NCI-H69 (cell line): Measurements from ENCODE around the gene RDX.

Experiments
- DNase-seq: peaks from one replicate; lab custom pipeline; 2025; lab: John Stamatoyannopoulos, UW

Gene RDX

DNA sequence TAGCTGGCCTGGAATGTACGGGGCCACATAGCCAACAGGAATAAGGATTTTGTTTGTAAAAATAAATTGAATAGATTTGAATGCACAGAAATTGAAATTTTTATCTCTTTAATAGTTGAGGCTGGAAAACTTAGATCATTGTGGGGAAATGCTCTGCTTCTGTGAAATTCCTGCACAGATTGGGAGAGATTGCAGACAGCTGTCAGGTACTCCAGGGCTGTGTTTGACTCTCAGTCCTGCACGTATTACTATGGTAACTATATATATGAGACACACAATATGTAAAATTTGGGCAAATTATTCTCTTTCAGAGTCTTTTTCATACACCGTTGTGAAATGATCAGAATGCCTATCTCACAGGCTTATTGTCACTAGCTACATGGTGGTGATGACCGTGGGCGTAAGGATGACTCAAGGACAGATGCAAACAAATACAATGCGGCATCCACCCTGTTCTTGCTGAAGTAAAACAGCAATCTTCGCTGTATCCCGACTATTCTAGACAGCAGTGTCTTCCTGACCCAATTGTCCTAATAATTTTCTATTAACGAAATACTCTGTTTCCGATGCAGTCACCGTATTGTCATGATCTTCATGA lies 123.8 kb downstream of the RDX start:
- no peak for DNase-seq

DNA sequence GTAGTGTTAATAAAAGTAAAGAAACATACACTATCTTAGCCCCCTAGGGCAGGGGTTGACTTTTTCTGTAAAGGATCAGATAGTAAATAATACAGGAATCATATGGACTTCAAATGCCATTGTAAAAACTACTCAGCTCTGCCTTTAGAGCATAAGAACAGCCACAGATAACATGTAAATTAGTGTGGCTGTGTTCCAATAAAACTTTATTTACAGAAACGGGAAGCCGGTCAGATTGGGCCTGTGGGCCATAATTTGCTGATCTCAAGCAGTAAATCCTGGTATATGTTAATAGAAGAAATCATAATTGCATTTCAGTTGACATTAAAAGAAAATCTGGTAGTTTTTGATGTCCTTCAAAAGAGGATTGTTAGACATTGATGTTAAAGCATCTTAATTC lies 126.7 kb downstream of the RDX start:
- peak; percentile 36 for DNase-seq

DNA sequence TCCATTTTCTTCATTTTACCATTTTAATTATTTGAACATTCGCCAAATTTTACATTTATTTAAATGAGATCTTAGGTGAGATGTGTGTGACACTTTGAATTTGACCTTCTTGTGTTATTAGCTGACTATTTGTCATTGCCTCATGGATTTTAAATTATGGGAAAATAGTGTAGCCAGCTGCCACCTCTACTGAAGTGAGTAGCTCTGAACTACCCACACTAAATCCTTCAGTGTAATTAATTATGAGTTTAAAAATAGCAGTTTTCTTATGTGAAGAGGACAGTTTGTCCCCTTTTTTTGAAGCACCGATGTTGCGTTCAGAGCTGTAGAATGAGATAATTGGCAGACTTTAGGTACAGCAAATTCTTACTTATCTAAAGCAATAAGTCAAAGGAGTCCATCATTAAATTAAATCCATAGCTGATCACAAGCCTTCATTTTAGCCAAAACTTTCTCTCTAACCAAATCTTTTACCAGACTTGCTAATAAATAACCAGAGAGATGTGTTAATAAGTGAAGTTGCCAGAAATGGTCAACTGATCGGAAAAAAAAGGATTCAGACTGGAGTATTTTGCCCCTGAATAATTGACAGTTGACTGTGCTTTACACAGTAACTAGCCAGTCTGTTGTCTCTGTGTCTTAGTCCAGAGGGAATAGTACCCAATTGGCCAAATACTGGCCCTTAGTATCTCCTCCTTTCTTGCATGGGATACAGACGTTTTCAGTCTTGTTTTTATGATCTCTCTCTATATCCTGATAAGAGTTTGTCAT lies 128.2 kb downstream of the RDX start:
- DNase-seq = peak; percentile 20

DNA sequence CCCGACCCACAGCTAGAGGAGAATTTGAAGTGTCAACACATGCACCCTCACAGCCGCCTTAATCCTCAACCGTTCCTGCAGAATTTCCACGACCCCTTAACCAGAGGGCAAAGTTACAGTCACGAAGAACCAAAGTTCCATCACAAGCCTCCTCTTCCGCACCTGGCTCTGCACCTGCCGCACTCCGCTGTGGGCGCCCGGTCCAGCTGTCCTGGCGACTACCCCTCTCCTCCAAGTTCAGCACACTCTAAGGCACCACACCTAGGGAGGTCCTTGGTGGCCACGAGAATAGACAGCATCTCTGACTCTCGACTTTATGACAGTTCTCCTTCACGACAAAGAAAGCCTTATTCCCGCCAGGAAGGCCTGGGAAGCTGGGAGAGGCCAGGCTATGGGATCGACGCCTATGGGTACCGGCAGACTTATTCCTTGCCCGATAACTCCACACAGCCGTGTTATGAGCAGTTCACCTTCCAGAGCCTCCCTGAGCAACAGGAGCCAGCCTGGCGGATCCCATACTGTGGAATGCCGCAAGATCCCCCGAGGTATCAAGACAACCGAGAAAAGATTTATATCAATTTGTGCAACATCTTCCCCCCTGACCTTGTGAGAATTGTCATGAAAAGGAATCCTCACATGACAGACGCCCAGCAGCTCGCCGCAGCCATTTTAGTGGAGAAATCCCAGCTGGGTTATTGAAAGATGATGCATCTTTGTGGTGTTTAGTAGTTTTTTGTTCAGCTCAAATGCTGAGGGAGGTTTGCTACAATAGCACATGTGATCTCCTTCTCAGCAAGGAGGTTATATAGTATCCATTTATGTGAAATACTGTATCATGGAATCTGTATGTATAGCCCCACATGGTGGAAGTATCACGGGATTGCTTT lies 131.1 kb downstream of the RDX start:
- DNase-seq = no peak

DNA sequence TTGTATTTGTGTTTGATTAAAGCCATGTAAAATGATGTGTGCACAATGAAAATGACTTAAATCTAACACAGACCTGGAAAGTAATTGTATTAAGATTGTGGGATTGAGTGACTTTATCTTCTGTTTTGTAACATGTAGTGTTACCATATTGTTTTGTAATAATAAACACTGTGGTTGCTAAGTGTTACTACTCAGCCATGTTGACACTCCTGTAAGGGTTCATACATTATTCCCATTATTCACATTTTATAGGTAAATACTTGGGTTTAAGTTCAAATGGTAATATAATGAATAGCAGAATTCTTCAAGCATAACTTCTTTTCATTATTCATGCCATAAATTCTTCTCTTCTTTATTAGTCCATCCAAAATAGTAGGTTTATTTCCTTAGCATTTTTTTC lies 134.2 kb downstream of the RDX start:
- DNase-seq = no peak

DNA sequence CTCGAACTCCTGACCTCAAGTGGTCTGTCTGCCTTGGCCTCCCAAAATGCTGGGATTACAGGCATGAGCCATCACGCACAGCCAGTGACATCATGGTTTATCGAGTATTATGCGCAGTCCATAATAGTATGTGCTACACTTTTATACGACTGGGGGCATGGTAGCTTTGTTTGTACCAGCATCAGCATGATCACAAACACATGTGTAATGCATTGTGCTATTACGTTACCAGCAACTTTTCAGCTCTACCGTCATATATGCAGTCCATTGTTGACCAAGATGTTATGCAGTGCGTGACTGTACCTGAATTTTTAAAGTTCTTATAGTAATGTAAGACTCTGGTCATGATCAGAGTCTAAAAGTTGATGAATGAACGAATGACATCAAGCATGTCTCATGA lies 135.4 kb downstream of the RDX start:
- DNase-seq = no peak

DNA sequence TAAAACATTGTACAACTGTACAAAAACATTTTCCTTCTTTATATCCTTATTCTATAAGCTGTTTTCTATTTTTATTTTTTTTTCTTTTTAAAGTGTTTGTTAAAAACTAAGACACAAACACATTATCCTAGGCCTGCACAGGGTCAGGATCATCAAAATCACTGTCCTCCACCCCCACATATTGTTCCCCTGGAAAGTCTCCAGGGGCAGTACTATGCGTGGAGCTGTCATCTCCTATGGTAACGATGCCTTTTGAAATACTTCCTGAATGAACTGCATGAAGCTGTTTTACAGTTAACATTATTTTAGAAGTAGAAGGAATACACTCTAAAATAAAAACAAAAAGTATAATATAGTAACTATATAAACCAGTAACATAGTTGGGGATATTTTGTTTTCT lies 136.0 kb downstream of the RDX start:
- DNase-seq = no peak

DNA sequence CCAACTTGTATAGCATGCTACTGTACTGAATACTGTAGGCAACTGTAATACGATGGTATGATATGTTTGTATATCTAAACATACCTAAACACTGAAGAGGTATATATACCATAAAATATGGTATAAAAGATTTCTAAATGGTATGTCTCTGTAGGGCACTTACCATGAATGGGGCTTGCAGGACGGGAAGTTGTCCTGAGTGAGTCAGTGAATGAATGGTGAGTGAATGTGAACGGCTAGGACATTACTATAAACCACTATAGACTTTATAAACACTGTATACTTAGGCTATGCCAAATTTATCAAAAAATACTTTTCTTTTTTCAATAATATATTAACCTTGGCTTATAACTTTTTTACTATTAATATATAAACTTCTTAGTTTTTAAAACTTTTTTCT lies 136.4 kb downstream of the RDX start:
- no peak for DNase-seq

DNA sequence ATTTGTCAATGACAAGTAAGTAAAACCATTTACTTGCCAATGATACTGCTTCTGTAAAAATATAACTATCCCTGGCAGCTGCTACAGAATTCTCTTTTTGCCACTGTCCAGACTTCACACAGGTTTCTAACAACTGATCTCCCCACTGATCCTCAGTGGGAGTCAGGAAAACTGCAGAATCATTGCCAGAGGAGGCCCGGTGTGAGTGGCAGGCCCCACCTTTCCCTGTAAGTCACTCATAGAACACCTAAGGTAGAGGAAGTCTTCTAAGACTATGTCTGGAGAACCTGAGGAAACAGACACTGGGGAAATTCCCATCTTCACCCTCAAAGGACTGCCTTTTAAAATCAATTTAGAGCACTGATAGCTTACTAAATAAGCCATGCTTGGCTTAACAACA lies 136.9 kb downstream of the RDX start:
- no peak for DNase-seq

DNA sequence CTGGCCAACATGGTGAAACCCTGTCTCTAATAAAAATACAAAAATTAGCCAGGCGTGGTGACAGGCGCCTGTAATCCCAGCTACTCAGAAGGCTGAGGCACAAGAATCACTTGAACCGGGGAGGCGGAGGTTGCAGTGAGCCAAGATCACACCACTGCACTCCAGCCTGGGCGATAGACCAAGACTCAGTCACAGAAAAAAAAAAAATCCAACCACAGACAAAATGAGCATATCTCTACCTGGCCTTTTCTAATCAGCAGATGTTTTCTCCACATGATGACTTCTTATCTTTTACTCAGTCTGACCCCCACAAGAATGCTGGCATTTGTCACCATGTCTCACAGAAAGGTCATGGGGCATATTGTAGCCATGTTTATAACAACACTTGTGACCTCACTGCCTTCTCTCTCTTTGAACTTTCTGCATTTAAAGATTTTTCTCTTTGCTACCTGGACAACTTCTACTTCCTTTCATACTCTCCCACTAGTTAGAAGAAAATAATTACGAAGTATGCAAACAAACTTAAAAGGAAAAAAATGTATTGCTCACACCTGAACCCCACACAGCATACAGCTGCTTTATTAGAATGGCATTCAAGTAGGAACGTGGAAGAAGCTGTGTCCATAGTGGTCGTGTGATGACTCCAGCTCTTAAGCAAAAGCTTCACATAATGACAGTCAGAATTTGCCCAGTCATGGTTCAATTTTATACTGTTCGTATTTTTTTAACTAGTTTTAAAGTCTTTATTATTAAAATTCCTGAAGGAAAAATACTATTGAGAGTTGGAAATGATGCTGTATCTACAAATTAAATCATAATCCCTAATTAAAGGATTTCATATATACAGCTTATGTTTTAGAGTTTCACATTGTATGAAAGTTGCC lies 137.9 kb downstream of the RDX start:
- DNase-seq = no peak

DNA sequence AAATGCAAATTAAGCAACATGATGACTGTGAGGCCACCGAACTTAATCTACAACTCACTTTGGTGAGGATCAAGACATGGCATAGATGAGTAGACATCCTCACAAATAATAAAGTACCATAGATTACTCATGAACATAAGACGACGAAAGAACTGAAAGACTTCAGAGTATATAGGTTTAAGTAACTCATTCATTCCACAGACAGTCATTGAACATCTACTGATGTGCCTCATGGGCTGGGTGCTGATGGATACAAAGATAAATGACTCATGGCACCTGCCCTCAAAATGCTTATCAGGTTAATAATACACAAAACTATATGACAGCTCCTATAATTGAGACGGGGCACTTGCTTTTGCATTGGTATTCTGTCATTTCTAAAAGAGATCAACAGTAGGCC lies 139.9 kb downstream of the RDX start:
- DNase-seq = no peak

DNA sequence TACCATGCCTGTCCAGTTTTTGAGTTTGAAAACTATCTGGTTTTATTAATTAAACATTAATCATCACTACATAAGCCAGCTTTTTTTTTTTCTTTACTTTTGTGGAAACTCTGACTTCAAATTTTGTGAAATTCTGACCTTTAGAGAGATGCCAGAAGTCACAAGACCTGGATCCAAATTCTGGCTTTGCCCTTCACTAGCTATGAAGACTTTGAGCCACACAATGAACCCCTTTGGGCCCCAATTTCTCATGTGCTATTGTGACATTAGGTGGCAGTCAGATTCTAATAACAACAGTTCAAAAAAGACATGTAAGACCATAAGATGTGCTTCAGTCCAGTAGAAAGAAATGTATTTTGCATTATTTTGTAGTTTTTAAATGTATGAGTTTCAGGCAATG lies 142.9 kb downstream of the RDX start:
- DNase-seq = no peak

DNA sequence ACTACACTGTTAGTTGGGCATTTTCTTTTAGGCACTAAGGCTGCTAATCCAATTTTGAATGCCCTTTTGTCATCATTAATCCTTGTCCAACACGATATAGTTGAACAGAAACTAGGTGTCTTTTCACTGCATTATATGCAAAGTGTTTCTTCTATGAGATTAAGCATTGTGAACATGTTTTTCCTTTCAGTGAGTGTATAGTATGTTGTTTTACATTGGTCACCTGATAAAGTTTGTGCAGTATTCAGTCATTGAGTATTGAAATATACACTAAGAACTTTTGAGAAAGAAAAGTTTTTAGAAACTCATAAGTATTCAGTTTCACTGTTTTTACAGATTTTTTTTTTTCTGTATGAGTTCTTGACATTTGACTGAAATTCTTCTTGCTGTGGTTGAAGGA lies 144.2 kb downstream of the RDX start:
- no peak for DNase-seq

DNA sequence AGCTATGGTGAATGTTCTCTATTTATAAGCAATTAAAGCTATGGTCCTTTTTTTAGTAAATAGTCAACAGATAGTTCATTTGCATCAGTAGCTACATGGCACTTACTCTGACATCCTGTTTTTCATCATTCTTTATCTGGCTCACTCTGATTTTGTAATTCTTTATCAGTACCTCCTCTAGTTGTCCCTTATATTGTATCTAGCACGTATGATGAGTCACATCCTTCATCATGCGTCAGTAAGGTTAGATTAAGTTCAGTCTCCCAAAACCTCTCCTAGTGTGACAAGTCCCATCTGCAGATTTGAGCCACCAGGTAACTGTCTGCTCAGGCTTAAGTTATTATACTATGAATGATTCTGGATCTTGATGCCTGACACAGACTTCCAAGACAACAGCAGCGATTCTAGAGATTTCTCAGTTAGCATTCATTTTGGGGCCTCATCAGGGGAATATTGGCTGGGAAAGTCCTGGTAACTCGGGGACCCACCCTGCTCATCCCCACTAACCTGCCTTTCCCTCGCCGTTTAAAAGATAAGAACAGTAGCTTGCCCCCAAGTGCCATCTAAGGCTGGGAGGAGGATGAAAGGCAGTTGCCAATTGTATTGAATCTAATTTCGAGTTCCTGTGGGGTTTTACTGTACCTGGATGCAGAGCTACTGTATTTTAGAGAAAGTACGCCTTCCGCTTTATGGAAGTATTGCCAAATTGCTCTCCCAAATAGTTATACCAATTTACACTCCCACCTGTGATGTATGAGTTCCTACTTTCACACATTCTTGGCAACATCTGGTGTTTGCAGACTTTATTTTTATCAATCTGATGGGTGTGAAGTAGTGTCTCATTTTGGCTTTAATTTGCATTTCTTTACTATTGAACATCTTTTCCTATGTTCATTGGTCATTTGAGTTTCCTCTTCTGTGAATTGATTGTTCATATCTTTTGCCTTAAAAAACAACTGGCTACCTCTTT lies 147.4 kb downstream of the RDX start:
- no peak for DNase-seq

DNA sequence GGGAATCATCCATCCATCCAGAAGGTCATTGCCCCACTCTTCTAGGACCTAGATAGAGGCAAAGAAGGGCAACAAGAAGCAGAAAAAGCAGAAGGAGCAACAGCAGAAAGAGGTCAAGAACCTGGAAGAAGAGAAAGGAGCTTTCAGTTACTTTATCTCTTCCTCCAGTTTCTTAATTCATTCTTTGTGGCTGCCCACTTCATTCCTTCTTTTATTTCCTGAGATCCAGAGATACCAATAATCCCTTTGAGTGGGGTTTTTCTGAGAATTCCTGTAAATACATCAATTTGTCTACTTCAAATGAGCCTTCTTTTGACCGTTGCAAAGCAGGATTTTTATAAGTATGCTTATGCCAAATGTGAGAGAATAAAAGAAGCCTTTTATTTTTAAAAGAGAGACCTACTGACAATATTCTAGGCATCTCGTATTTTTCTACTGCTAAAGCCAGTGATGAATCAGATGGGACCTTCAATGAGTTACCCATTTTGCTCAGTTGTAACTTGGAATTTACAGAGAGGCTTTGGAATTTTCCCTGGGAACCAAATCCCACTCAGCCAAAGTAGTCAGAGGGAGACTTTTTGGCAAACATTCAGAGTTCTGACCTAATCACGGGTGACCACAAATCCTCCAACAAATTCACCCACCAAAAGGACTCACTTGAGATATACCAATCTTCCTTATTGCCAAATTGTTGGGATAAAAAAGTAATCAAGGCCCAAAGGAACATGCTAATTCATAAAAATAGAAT lies 148.3 kb downstream of the RDX start:
- DNase-seq = peak; percentile 25

DNA sequence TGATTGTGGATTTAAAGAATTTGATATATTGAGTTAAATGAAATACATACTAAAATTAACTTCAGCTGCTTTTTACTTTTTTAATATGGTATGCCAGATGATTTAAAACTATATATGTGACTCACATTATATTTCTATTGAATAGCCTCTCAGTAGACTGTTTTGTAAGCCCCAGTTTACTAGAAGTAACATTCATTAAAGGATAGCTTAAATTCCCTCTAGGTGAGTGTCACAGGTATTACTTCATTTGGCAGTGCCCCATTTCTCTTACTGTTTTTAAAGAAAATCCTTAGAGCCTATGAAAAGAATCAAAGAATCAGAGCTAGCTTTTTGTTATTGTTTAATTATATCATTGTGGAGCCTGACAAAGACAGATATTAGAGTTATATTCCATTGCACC lies 154.6 kb downstream of the RDX start:
- no peak for DNase-seq

DNA sequence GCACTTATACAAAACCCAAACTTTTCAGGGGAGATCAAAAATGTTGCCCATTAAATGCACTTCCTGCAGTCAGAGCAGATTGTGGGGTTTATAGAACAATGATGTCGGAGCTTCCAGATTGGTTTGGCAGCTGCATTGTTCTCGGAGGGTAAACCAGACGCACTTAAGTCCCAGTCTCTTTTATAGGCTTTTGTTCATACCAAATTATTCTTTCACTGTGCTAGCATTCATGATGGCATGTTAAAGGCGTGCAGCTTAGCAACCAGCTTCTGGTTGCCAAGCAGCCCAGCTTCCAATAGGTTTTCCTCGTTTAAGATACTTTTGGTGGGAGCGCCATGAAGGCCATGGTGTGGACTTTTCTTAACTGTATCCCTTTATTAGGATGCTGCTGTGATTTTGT lies 162.3 kb downstream of the RDX start:
- peak; percentile 96 for DNase-seq

DNA sequence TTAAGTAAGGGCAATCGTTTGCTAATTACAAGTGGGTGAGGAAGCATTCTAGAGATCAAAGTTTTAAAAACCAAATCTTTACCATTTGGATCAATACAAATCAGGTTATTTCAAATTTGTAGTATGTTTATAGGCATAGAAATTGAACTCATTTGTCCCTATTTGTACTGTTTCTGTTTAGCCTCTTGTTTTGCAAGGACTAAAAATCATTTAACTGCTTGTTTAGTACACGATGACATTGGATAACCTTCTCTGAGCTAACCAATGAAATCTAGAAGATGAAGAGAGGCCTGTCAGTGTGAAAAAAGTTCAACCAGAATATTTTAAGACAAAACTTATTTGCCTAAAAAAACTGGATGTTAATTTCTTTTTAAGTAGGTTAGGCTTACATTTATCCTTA lies 163.3 kb downstream of the RDX start:
- DNase-seq = peak; percentile 45

DNA sequence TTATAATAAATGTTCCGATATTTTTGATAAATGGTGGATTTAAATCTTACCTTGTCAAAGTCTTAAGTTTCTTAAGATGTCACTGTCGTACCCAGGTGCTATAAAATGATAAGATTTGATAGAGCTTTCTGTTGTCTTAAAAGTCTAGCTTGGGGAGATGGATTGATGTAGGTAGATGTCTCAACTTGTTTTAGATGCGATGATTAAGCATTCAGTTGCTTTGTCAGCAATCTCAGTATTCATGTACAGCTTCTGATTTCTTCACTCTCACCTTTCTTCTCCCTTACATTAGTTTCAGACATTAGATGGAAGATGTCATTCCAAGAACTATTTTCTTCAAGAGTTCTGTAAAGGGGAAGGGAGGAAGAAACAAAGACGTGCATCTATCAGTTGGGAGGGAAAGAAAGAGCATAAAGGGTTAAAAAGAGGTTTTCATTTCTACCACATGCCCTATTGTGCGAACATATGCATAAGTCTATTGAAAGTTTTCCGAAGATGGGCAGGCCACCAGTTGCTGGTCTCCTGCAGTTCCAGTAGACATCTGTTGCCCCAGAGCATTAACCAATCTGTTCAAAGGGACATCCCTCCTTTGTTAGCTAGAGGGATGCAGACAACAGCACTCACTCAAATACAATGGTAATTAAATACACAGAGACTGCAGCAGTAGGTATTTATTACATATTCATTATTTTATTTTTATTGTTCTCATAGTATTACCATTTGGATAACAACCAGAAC lies 164.9 kb downstream of the RDX start:
- DNase-seq = peak; percentile 98
